ENCODE measurements around the gene VIPR1.

- TF ChIP-seq POLR2A (IDR thresholded peaks at IDR 0.05; ENCODE audit: low read depth) (no peak), EP300 (IDR thresholded peaks at IDR 0.05) (no peak), CTCF (IDR thresholded peaks at IDR 0.05) (no peak)
Measured at GRCh38 chr3:42503251-42503924, 945 bp downstream of the VIPR1 start.
